K562 (cell line): ENCODE results near the gene ZMYM2. TPM values are rescaled to one million over a fixed set of nuclear protein-coding genes. Genes with fewer than 3 reads are reported as not detected.
A peak's percentile ranks its signal among the peaks of the same experiment; 100 is the strongest.

Experiments
- CBX1 ChIP-seq: sonication (generic); IDR thresholded peaks from 2 replicates; pipeline ENCODE4 v1.6.1; 2016; ENCODE audit warnings: antibody characterized with exemption, low read depth, mild to moderate bottlenecking
- CEBPB ChIP-seq: fragments of 450-650 bp; IDR thresholded peaks from 2 replicates; pipeline ENCODE4 v1.6.1; 2016; ENCODE audit warnings: missing genetic modification characterization, missing compliant biosample characterization
- ELF4 ChIP-seq: fragments of 450-650 bp; formaldehyde crosslinking; IDR thresholded peaks from 2 replicates; pipeline ENCODE4 v1.4.0; 2022; ENCODE audit warnings: missing genetic modification characterization
- ETV6 ChIP-seq, 3 experiments: fragments of 150-350 bp in 1 of 3; sonication (generic) in 1 of 3; formaldehyde crosslinking in 1 of 3; IDR thresholded peaks; 2 replicates each; pipeline versions ENCODE4 v1.6.1 to v1.8.0; 2014 to 2022; ENCODE audit warnings: borderline replicate concordance in 2 of 3, low read depth in 2 of 3, antibody characterized with exemption in 1 of 3, low read length in 1 of 3, mild to moderate bottlenecking in 1 of 3, missing genetic modification reagents in 1 of 3
- FIP1L1 ChIP-seq: fragments of 200-400 bp; formaldehyde crosslinking; IDR thresholded peaks from 2 replicates; pipeline ENCODE4 v1.6.1; 2018; ENCODE audit warnings: mild to moderate bottlenecking, low read depth, low read length; ENCODE audit not compliant: poor library complexity, severe bottlenecking
- FOXJ3 ChIP-seq: sonication (generic); formaldehyde crosslinking; IDR thresholded peaks from 2 replicates; pipeline ENCODE4 v1.4.0; 2020; ENCODE audit warnings: mild to moderate bottlenecking, missing genetic modification reagents
- KAT7 ChIP-seq: sonication (generic); formaldehyde crosslinking; IDR thresholded peaks from 2 replicates; pipeline ENCODE4 v1.8.0; 2022; ENCODE audit warnings: missing genetic modification reagents, mild to moderate bottlenecking, borderline replicate concordance
- RB1 ChIP-seq: fragments of 450-650 bp; IDR thresholded peaks from 2 replicates; pipeline ENCODE4 v1.6.1; 2017; ENCODE audit warnings: low read depth, mild to moderate bottlenecking
- RBM39 ChIP-seq: fragments of 200-400 bp; formaldehyde crosslinking; optimal IDR thresholded peaks from 2 replicates; pipeline ENCODE3; 2018; ENCODE audit warnings: low read depth, low read length
- SAFB2 ChIP-seq: fragments of 200-400 bp; formaldehyde crosslinking; IDR thresholded peaks from 2 replicates; pipeline ENCODE4 v1.6.1; 2018; ENCODE audit warnings: borderline replicate concordance, low read length, low read depth, moderate library complexity; ENCODE audit not compliant: severe bottlenecking
- SMC3 ChIP-seq: conservative IDR thresholded peaks from 2 replicates; pipeline ENCODE4 v1.6.1; 2011; ENCODE audit warnings: low read depth, low read length, improper control_type of control experiment; ENCODE audit not compliant: insufficient read depth
- SPI1 ChIP-seq: IDR thresholded peaks from 2 replicates; pipeline ENCODE4 v1.6.1; 2011; ENCODE audit warnings: low read depth, low read length, control low read depth, borderline replicate concordance
- ZC3H8 ChIP-seq: fragments of 450-650 bp; IDR thresholded peaks from 2 replicates; pipeline ENCODE4 v1.6.1; 2017
- ZNF431 ChIP-seq: sonication (generic); formaldehyde crosslinking; IDR thresholded peaks from 2 replicates; pipeline ENCODE4 v1.8.0; 2022; ENCODE audit warnings: mild to moderate bottlenecking, missing genetic modification reagents
- polyA plus RNA-seq, 8 experiments: library from polyadenylated mRNA; depleted of rRNA in 4 of 8; stranded (reverse) in 5 of 8; unstranded in 3 of 8; fragments of >200 nt; fragmentation: Nextera tagmentation in 2 of 8; fragmentation: Illumina TruSeq in 1 of 8; extraction: Ambion mirVana in 2 of 8; extraction: Trizol in 1 of 8; gene quantifications; 2 replicates each; pipeline versions ENCODE4 v1.2.1 to v1.2.3, GENCODE V29; 2011 to 2014; ENCODE audit warnings: inconsistent platforms in 1 of 8, missing spikeins in 1 of 8
- total RNA-seq, 7 experiments: library from RNA; depleted of rRNA in 6 of 7; stranded (reverse); fragments of >200 nt in 6 of 7; fragmentation: Illumina TruSeq in 2 of 7; extraction: Trizol in 2 of 7; gene quantifications; 2 replicates each; pipeline versions ENCODE4 v1.2.1 to v1.2.3, GENCODE V29; 2011 to 2021; ENCODE audit warnings: low replicate concordance in 1 of 7
- TF ChIP-seq, protein P1 (sequence below): fragments of 450-650 bp; IDR thresholded peaks from 2 replicates; pipeline ENCODE4 v1.7.0; 2016; ENCODE audit warnings: borderline replicate concordance
- TF ChIP-seq, protein P2 (sequence below): fragments of 450-650 bp; IDR thresholded peaks from one replicate; pipeline ENCODE4 v1.6.1; 2018; ENCODE audit warnings: mild to moderate bottlenecking, moderate library complexity; ENCODE audit not compliant: partially characterized antibody
- TF ChIP-seq, protein P3 (sequence below): sonication (generic); formaldehyde crosslinking; IDR thresholded peaks from 2 replicates; pipeline ENCODE4 v1.8.0; 2022; ENCODE audit warnings: mild to moderate bottlenecking, missing genetic modification reagents
- TF ChIP-seq, protein P4 (sequence below): fragments of 250-450 bp; sonication (Bioruptor Pico); IDR thresholded peaks from 2 replicates; pipeline ENCODE4 v1.8.0; 2021; ENCODE audit warnings: mild to moderate bottlenecking, moderate library complexity
- TF ChIP-seq, protein P5 (sequence below): fragments of 250-450 bp; sonication (Bioruptor Pico); IDR thresholded peaks from 2 replicates; pipeline ENCODE4 v1.8.0; 2021; ENCODE audit warnings: borderline replicate concordance, mild to moderate bottlenecking, moderate library complexity; ENCODE audit not compliant: poor library complexity, severe bottlenecking

The ZMYM2 gene
- total and polyA plus RNA-seq, 9 of the 15 experiments (the other 6 are each of a cell fraction or from before 2014, with no cell fraction given) = 5.0 to 48.8 (median 26.8) TPM

DNA sequence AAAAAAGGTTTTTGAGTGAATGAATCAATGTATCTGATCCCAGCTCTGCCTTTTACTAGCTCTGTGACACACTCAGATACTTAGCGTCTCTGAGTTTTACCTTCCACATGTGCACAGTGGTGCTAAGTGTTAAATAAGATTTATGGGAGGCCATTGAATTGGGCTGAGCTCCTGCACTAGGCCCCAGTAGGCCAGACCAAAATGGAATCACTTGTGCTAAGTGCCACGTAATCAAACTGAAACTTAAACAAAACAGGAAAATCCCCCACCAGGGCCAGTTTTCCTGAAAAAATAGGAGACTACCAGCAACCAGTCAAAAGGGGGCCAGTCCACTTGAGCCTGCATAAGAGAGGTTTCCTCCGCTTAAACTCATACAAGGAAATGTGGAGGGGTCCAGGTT lies 161.4 kb downstream of the ZMYM2 start (continued):
- TF ChIP-seq FIP1L1 (no peak), CBX1 (no peak), RBM39 (no peak), FOXJ3 (CRISPR knock-in tag) (no peak), CEBPB (no peak), ELF4 (CRISPR knock-in tag) (no peak), ZC3H8 (no peak), SMC3 (no peak), SAFB2 (no peak), ETV6 (IDR thresholded peaks at IDR 0.05; ENCODE audit: borderline replicate concordance in 1 of 2, low read depth in 2 of 2, low read length in 1 of 2) (no peak), ETV6 (CRISPR knock-in tag; IDR thresholded peaks at IDR 0.05; ENCODE audit: borderline replicate concordance) (no peak), ZNF431 (CRISPR knock-in tag) (no peak), RB1 (no peak), KAT7 (CRISPR knock-in tag) (no peak), SPI1 (no peak)
- TF ChIP-seq, protein P1, sequence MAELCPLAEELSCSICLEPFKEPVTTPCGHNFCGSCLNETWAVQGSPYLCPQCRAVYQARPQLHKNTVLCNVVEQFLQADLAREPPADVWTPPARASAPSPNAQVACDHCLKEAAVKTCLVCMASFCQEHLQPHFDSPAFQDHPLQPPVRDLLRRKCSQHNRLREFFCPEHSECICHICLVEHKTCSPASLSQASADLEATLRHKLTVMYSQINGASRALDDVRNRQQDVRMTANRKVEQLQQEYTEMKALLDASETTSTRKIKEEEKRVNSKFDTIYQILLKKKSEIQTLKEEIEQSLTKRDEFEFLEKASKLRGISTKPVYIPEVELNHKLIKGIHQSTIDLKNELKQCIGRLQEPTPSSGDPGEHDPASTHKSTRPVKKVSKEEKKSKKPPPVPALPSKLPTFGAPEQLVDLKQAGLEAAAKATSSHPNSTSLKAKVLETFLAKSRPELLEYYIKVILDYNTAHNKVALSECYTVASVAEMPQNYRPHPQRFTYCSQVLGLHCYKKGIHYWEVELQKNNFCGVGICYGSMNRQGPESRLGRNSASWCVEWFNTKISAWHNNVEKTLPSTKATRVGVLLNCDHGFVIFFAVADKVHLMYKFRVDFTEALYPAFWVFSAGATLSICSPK = no peak
- TF ChIP-seq, protein P2, sequence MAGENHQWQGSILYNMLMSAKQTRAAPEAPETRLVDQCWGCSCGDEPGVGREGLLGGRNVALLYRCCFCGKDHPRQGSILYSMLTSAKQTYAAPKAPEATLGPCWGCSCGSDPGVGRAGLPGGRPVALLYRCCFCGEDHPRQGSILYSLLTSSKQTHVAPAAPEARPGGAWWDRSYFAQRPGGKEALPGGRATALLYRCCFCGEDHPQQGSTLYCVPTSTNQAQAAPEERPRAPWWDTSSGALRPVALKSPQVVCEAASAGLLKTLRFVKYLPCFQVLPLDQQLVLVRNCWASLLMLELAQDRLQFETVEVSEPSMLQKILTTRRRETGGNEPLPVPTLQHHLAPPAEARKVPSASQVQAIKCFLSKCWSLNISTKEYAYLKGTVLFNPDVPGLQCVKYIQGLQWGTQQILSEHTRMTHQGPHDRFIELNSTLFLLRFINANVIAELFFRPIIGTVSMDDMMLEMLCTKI = no peak
- TF ChIP-seq, protein P3, sequence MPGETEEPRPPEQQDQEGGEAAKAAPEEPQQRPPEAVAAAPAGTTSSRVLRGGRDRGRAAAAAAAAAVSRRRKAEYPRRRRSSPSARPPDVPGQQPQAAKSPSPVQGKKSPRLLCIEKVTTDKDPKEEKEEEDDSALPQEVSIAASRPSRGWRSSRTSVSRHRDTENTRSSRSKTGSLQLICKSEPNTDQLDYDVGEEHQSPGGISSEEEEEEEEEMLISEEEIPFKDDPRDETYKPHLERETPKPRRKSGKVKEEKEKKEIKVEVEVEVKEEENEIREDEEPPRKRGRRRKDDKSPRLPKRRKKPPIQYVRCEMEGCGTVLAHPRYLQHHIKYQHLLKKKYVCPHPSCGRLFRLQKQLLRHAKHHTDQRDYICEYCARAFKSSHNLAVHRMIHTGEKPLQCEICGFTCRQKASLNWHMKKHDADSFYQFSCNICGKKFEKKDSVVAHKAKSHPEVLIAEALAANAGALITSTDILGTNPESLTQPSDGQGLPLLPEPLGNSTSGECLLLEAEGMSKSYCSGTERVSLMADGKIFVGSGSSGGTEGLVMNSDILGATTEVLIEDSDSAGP (CRISPR knock-in tag) = no peak
- TF ChIP-seq, protein P4, sequence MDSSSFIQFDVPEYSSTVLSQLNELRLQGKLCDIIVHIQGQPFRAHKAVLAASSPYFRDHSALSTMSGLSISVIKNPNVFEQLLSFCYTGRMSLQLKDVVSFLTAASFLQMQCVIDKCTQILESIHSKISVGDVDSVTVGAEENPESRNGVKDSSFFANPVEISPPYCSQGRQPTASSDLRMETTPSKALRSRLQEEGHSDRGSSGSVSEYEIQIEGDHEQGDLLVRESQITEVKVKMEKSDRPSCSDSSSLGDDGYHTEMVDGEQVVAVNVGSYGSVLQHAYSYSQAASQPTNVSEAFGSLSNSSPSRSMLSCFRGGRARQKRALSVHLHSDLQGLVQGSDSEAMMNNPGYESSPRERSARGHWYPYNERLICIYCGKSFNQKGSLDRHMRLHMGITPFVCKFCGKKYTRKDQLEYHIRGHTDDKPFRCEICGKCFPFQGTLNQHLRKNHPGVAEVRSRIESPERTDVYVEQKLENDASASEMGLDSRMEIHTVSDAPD (CRISPR knock-in tag) = peak; percentile 41; the same call in 1 of the 2 replicates
- TF ChIP-seq, protein P5, sequence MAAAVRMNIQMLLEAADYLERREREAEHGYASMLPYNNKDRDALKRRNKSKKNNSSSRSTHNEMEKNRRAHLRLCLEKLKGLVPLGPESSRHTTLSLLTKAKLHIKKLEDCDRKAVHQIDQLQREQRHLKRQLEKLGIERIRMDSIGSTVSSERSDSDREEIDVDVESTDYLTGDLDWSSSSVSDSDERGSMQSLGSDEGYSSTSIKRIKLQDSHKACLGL = no peak
